B cell (primary cell): Measurements from ENCODE around the gene MBD6. TPM values are rescaled to one million over a fixed set of nuclear protein-coding genes. Genes with fewer than 3 reads are reported as not detected.
A peak's percentile ranks its signal among the peaks of the same experiment; 100 is the strongest.

ENCODE experiments used
- ATAC-seq: fragments of 200-7000 bp; cut with Tn5 transposase; one replicate; pipeline ENCODE4 v1.10.0; 2021; ENCODE audit warnings: low read depth, mild to moderate bottlenecking, moderate number of reproducible peaks, moderate library complexity
- CTCF ChIA-PET: fragments of 350-600 bp; sonication (Branson Sonifier 250); formaldehyde crosslinking; loops from one replicate; lab custom pipeline; 2021; ENCODE audit warnings: antibody characterized with exemption, inconsistent platforms; lab: Charles Lee
- POLR2A ChIA-PET: fragments of 350-600 bp; sonication (Branson Sonifier 250); formaldehyde crosslinking; loops from one replicate; lab custom pipeline; 2021; ENCODE audit warnings: antibody characterized with exemption; lab: Charles Lee
- DNase-seq: peaks from one replicate; pipeline ENCODE4 v3.0.0; 2013
- H2AFZ ChIP-seq: 2 replicates; pipeline ENCODE4 v1.6.1; 2012; ENCODE audit warnings: mild to moderate bottlenecking, low read depth, low read length; ENCODE audit not compliant: insufficient read depth, poor library complexity, severe bottlenecking
- H3K27ac ChIP-seq, 2 donors: 1 replicate in 1 of 2; 2 replicates in 1 of 2; pipeline ENCODE4 v1.5.1; 2012 to 2013; ENCODE audit warnings: low read length in 2 of 2, mild to moderate bottlenecking in 2 of 2, moderate library complexity in 1 of 2
- H3K27me3 ChIP-seq, 4 experiments: fragments of 200-600 bp in 1 of 4; sonication (generic) in 1 of 4; replicated peaks in 1 of 4; 1 replicate in 2 of 4; 2 replicates in 2 of 4; pipeline versions ENCODE4 v1.6.1 to v1.7.0; 2013 to 2016; ENCODE audit warnings: low read length in 3 of 4, mild to moderate bottlenecking in 2 of 4, mixed read lengths in 1 of 4, moderate library complexity in 1 of 4; ENCODE audit not compliant: insufficient read depth in 4 of 4, control insufficient read depth in 3 of 4; ENCODE audit errors: control extremely low read depth in 1 of 4
- H3K36me3 ChIP-seq, 2 experiments: replicated peaks in 1 of 2; 1 replicate in 1 of 2; 2 replicates in 1 of 2; pipeline versions ENCODE4 v1.6.1 to v1.7.1; 2013; ENCODE audit warnings: low read length in 1 of 2; ENCODE audit not compliant: insufficient read depth in 2 of 2, control insufficient read depth in 1 of 2; ENCODE audit errors: control extremely low read depth in 1 of 2, extremely low read depth in 1 of 2
- H3K4me1 ChIP-seq, 2 donors: fragments of 200-600 bp in 1 of 2; sonication (generic) in 1 of 2; 1 replicate in 1 of 2; 2 replicates in 1 of 2; pipeline versions ENCODE4 v1.5.1 to v1.6.1; 2013 to 2017; ENCODE audit warnings: low read length in 2 of 2; ENCODE audit not compliant: control insufficient read depth in 2 of 2, insufficient read depth in 2 of 2
- H3K4me2 ChIP-seq: replicated peaks from 2 replicates; pipeline ENCODE3; 2012; ENCODE audit warnings: mild to moderate bottlenecking, low read depth, low read length; ENCODE audit not compliant: poor library complexity, severe bottlenecking
- H3K4me3 ChIP-seq, 5 experiments: fragments of 200-600 bp in 1 of 5; sonication (generic) in 1 of 5; 1 replicate in 3 of 5; 2 replicates in 2 of 5; pipeline versions ENCODE4 v1.5.1 to v1.7.0; 2011 to 2016; ENCODE audit warnings: low read length in 4 of 5, mild to moderate bottlenecking in 4 of 5, low read depth in 2 of 5, control low read depth in 1 of 5, moderate library complexity in 1 of 5; ENCODE audit not compliant: insufficient read depth in 1 of 5; ENCODE audit errors: control extremely low read depth in 1 of 5, extremely low read depth in 1 of 5
- H3K79me2 ChIP-seq: fragments of 200-600 bp; sonication (generic); one replicate; pipeline ENCODE4 v1.6.0; 2016; ENCODE audit warnings: low read length; ENCODE audit not compliant: control insufficient read depth, insufficient read depth
- H3K9ac ChIP-seq: fragments of 200-600 bp; sonication (generic); 2 replicates; pipeline ENCODE4 v1.6.1; 2017; ENCODE audit warnings: mild to moderate bottlenecking, low read length, moderate library complexity
- H3K9me3 ChIP-seq, 3 donors: one replicate each; pipeline versions ENCODE4 v1.6.1 to v1.7.1; 2013; ENCODE audit warnings: low read length in 2 of 3; ENCODE audit not compliant: control insufficient read depth in 2 of 3, insufficient read depth in 1 of 3; ENCODE audit errors: control extremely low read depth in 1 of 3
- H4K20me1 ChIP-seq: 2 replicates; pipeline ENCODE4 v1.6.0; 2012; ENCODE audit warnings: mild to moderate bottlenecking, low read length; ENCODE audit not compliant: insufficient read depth, control insufficient read depth, poor library complexity, severe bottlenecking
- H3K27ac Mint-ChIP-seq: one replicate; pipeline ENCODE4 v1.8.0; 2021; ENCODE audit warnings: mixed read lengths
- H3K27me3 Mint-ChIP-seq: one replicate; pipeline ENCODE4 v1.8.0; 2021; ENCODE audit warnings: mixed read lengths
- H3K4me1 Mint-ChIP-seq: one replicate; pipeline ENCODE4 v1.8.0; 2021; ENCODE audit warnings: mixed read lengths
- H3K4me3 Mint-ChIP-seq: one replicate; pipeline ENCODE4 v1.8.0; 2021; ENCODE audit warnings: mixed read lengths
- H3K9me3 Mint-ChIP-seq: one replicate; pipeline ENCODE4 v1.8.0; 2022; ENCODE audit warnings: mixed read lengths; ENCODE audit not compliant: insufficient read depth
- EZH2 ChIP-seq: IDR thresholded peaks from 2 replicates; pipeline ENCODE4 v1.6.1; 2012; ENCODE audit warnings: borderline replicate concordance, low read depth, mild to moderate bottlenecking, moderate library complexity, low read length; ENCODE audit not compliant: insufficient read depth, poor library complexity, severe bottlenecking
- WGBS: methylation state at CpG from one replicate; pipeline ENCODE4 v1.1.5; 2013; ENCODE audit warnings: missing lambda C conversion rate; ENCODE audit not compliant: insufficient coverage; 5-methylcytosine and 5-hydroxymethylcytosine counted together
- intact Hi-C: fragments of 100-400 bp; cut with micrococcal nuclease; formaldehyde crosslinking; loops from one replicate; pipeline ENCODE4 v1.10.0; 2022
- polyA plus RNA-seq: library from polyadenylated mRNA; depleted of rRNA; stranded (reverse); fragments of >200 nt; gene quantifications from 2 replicates; pipeline ENCODE4 v1.2.3, GENCODE V29; 2012
- total RNA-seq, 2 donors: library from RNA; stranded (reverse); fragments of 120-200 nt in 1 of 2; gene quantifications; 1 replicate in 1 of 2; 2 replicates in 1 of 2; pipeline versions ENCODE4 v1.2.3 to v1.2.4, GENCODE V29; 2013 to 2022
- TF ChIP-seq, protein P1 (sequence below): fragments of 200-600 bp; IDR thresholded peaks from one replicate; pipeline ENCODE4 v1.8.0; 2022; ENCODE audit warnings: antibody characterized with exemption, mild to moderate bottlenecking

The MBD6 gene
- total and polyA plus RNA-seq, 2 donors (not counting 1 experiment from before 2014, with no cell fraction given), result 39.4 to 121 TPM

DNA sequence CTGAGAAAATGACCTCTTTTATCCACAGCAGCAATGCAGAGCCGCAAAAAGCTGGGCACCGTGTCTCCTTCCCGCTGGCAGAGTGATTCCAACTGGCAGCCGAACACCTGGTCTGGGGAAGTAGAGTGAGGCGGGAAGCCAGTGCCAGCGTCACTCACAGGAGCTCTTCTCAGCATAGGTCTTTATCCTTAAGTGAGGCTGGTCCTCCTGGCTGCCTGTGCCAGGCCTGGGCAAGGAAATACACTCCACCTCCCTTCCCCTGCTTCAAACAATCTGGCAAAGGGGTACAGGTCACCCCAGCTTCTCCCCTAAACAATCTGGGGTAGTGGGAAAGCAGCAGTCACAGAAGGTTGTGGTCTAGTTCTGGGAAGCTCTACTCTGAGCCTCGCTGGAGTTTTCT, 47.8 kb upstream of the MBD6 start:
- H2AFZ ChIP-seq, result no peak overlapping the region
- peaks cover 67% of the 10 kb centered on the region for H3K79me2 ChIP-seq
- Mint-ChIP-seq H3K27ac (peak overlapping the region; percentile 70), H3K4me3 (peak overlapping the region; percentile 46), H3K27me3 (no peaks in the 10 kb centered on the region), H3K4me1 (peaks cover 69% of the 10 kb centered on the region), H3K9me3 (no peaks in the 10 kb centered on the region)
- CTCF ChIA-PET, result interaction anchor here (1.0 to 10.4 kb wide), 4 partner anchors 9 to 22 kb away, joined by 3 to 166 read pairs (median 8); partner anchors contain the start of genes GLI1 and MARS1
- intact Hi-C loops, result loop anchor here (5.0 kb wide), 1 partner anchor 147 kb away; no protein-coding TSS in a partner anchor
- H3K9ac ChIP-seq, result no peak overlapping the region
- H3K36me3 ChIP-seq, result peaks cover 2 to 50% of the 10 kb centered on the region in 2 experiments
- ATAC-seq (no peak), DNase-seq (no peak)
- peaks cover 47 to 69% of the 10 kb centered on the region in 2 donors for H3K4me1 ChIP-seq
- H3K4me3 ChIP-seq, result no peak overlapping the region
- H3K4me2 ChIP-seq, result peak overlapping the region; percentile 95
- H3K27me3 ChIP-seq, result no peaks in the 10 kb centered on the region
- peaks cover 23% of the 10 kb centered on the region for H4K20me1 ChIP-seq
- H3K9me3 ChIP-seq, result no peaks in the 10 kb centered on the region
- POLR2A ChIA-PET, result interaction anchor here (0.6 kb wide), 1 partner anchor 234 kb away, joined by 3 read pairs; no protein-coding TSS in a partner anchor
- WGBS, result 95% methylated on average over 7 of the region's 7 CpGs
- TF ChIP-seq, protein P1, sequence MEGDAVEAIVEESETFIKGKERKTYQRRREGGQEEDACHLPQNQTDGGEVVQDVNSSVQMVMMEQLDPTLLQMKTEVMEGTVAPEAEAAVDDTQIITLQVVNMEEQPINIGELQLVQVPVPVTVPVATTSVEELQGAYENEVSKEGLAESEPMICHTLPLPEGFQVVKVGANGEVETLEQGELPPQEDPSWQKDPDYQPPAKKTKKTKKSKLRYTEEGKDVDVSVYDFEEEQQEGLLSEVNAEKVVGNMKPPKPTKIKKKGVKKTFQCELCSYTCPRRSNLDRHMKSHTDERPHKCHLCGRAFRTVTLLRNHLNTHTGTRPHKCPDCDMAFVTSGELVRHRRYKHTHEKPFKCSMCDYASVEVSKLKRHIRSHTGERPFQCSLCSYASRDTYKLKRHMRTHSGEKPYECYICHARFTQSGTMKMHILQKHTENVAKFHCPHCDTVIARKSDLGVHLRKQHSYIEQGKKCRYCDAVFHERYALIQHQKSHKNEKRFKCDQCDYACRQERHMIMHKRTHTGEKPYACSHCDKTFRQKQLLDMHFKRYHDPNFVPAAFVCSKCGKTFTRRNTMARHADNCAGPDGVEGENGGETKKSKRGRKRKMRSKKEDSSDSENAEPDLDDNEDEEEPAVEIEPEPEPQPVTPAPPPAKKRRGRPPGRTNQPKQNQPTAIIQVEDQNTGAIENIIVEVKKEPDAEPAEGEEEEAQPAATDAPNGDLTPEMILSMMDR, result no peak
- no peak for TF ChIP-seq EZH2
- peak overlapping the region in 1 of 2 donors; percentile 20 for H3K27ac ChIP-seq
